OCI-LY1 (cell line): ENCODE results near the gene UPK1B.

Experiments
- H2AFZ ChIP-seq: fragments of 200-600 bp; sonication (generic), shearing (Covaris generic); 2 replicates; pipeline ENCODE4 v1.6.0; 2014; ENCODE audit warnings: antibody characterized with exemption, mild to moderate bottlenecking, low read length
- H3F3A ChIP-seq: fragments of 200-600 bp; sonication (generic), shearing (Covaris generic); 2 replicates; pipeline ENCODE4 v1.6.0; 2014; ENCODE audit warnings: mild to moderate bottlenecking, antibody characterized with exemption, low read length, moderate library complexity; ENCODE audit not compliant: insufficient read depth
- H3K27ac ChIP-seq: fragments of 200-600 bp; sonication (generic); 2 replicates; pipeline ENCODE4 v1.5.1; 2014; ENCODE audit warnings: low read length, mixed run types, mild to moderate bottlenecking, low read depth; ENCODE audit not compliant: poor library complexity, severe bottlenecking
- H3K27me3 ChIP-seq: fragments of 200-600 bp; sonication (generic); 2 replicates; pipeline ENCODE4 v1.6.0; 2014; ENCODE audit warnings: antibody characterized with exemption, mild to moderate bottlenecking, low read length, moderate library complexity; ENCODE audit not compliant: insufficient read depth
- H3K36me3 ChIP-seq: fragments of 200-600 bp; sonication (generic); 2 replicates; pipeline ENCODE4 v1.6.1; 2014; ENCODE audit warnings: mild to moderate bottlenecking, antibody characterized with exemption, low read length, moderate library complexity, mixed read lengths; ENCODE audit not compliant: insufficient read depth
- H3K4me1 ChIP-seq: fragments of 200-600 bp; sonication (generic); 2 replicates; pipeline ENCODE4 v1.5.1; 2014; ENCODE audit warnings: mild to moderate bottlenecking, low read length, moderate library complexity; ENCODE audit not compliant: insufficient read depth, severe bottlenecking
- H3K4me2 ChIP-seq: fragments of 200-600 bp; sonication (generic), shearing (Covaris generic); 2 replicates; pipeline ENCODE4 v1.6.1; 2014; ENCODE audit warnings: low read length
- H3K4me3 ChIP-seq: fragments of 200-600 bp; sonication (generic); 2 replicates; pipeline ENCODE4 v1.5.1; 2014; ENCODE audit warnings: low read length, low read depth, mild to moderate bottlenecking, mixed read lengths; ENCODE audit not compliant: poor library complexity, severe bottlenecking
- H3K79me2 ChIP-seq: fragments of 200-600 bp; shearing (Covaris generic); 2 replicates; pipeline ENCODE4 v1.6.1; 2016; ENCODE audit warnings: mixed run types, low read length, mixed read lengths; ENCODE audit not compliant: insufficient read depth
- H3K9ac ChIP-seq: fragments of 200-600 bp; sonication (generic), shearing (Covaris generic); 2 replicates; pipeline ENCODE4 v1.6.1; 2014; ENCODE audit warnings: mild to moderate bottlenecking, low read length, mixed read lengths
- H3K9me2 ChIP-seq: fragments of 200-600 bp; sonication (generic), shearing (Covaris generic); 2 replicates; pipeline ENCODE4 v1.6.1; 2014; ENCODE audit warnings: low read depth, mild to moderate bottlenecking, low read length, mixed read lengths
- H3K9me3 ChIP-seq: fragments of 200-600 bp; shearing (Covaris generic); 2 replicates; pipeline ENCODE4 v1.6.1; 2014; ENCODE audit warnings: low read length, mixed read lengths
- H4K20me1 ChIP-seq: fragments of 200-600 bp; sonication (generic), shearing (Covaris generic); 2 replicates; pipeline ENCODE4 v1.6.0; 2016; ENCODE audit warnings: mild to moderate bottlenecking, low read length; ENCODE audit not compliant: insufficient read depth
- CTCF ChIP-seq: fragments of 200-600 bp; sonication (generic), shearing (Covaris generic); IDR thresholded peaks from 2 replicates; pipeline ENCODE4 v1.5.1; 2017; ENCODE audit warnings: mild to moderate bottlenecking, antibody characterized with exemption, low read length, moderate library complexity, mixed read lengths
- EZH2 ChIP-seq: fragments of 200-600 bp; sonication (generic), shearing (Covaris generic); IDR thresholded peaks from 2 replicates; pipeline ENCODE4 v1.8.0; 2017; ENCODE audit warnings: borderline replicate concordance, mixed run types, mild to moderate bottlenecking, antibody characterized with exemption, low read length, moderate library complexity, mixed read lengths

The UPK1B gene

GRCh38 chr3:119221779-119222320, 48.5 kb downstream of the UPK1B start:
- Histone ChIP-seq H3K27me3 (no peaks in the 10 kb centered on the region), H3K4me2 (no peak overlapping the region), H3K9ac (no peak overlapping the region), H3K36me3 (peaks cover 55% of the 10 kb centered on the region), H3F3A (no peaks in the 10 kb centered on the region), H3K9me2 (no peaks in the 10 kb centered on the region), H3K4me3 (no peak overlapping the region), H4K20me1 (no peaks in the 10 kb centered on the region), H3K4me1 (no peaks in the 10 kb centered on the region), H3K79me2 (no peaks in the 10 kb centered on the region), H2AFZ (no peak overlapping the region), H3K9me3 (no peaks in the 10 kb centered on the region), H3K27ac (no peak overlapping the region)
- TF ChIP-seq EZH2, result no peak
- TF ChIP-seq CTCF, result no peak

GRCh38 chr3:119222391-119222790, 49.0 kb downstream of the UPK1B start:
- Histone ChIP-seq H3F3A (no peaks in the 10 kb centered on the region), H3K9me2 (no peaks in the 10 kb centered on the region), H3K4me1 (no peaks in the 10 kb centered on the region), H3K27ac (no peak overlapping the region), H4K20me1 (no peaks in the 10 kb centered on the region), H3K4me3 (no peak overlapping the region), H3K79me2 (no peaks in the 10 kb centered on the region), H3K4me2 (no peak overlapping the region), H3K27me3 (no peaks in the 10 kb centered on the region), H3K9ac (no peak overlapping the region), H3K9me3 (no peaks in the 10 kb centered on the region), H3K36me3 (peaks cover 56% of the 10 kb centered on the region), H2AFZ (no peak overlapping the region)
- no peak for TF ChIP-seq CTCF
- no peak for TF ChIP-seq EZH2

GRCh38 chr3:119223511-119223910, 50.1 kb downstream of the UPK1B start:
- Histone ChIP-seq H3K9me3 (no peaks in the 10 kb centered on the region), H4K20me1 (no peaks in the 10 kb centered on the region), H3K4me3 (no peak overlapping the region), H2AFZ (no peak overlapping the region), H3K9ac (no peak overlapping the region), H3K36me3 (peaks cover 63% of the 10 kb centered on the region), H3F3A (no peaks in the 10 kb centered on the region), H3K79me2 (no peaks in the 10 kb centered on the region), H3K4me2 (no peak overlapping the region), H3K27ac (no peak overlapping the region), H3K4me1 (no peaks in the 10 kb centered on the region), H3K9me2 (no peaks in the 10 kb centered on the region), H3K27me3 (no peaks in the 10 kb centered on the region)
- TF ChIP-seq EZH2 (no peak), CTCF (no peak)
